Gastrocnemius medialis (tissue), 4 donors: ENCODE data around the gene GJB3.

Experiments used
- CTCF ChIP-seq, 5 experiments: fragments of 450-650 bp in 3 of 5; fragments of 200-600 bp in 2 of 5; sonication (generic) in 2 of 5; IDR thresholded peaks in 4 of 5; conservative IDR thresholded peaks in 1 of 5; 1 replicate in 4 of 5; 2 replicates in 1 of 5; pipeline ENCODE4 v1.5.1; 2016 to 2019; ENCODE audit warnings: antibody characterized with exemption in 5 of 5, mild to moderate bottlenecking in 3 of 5, moderate library complexity in 3 of 5
- POLR2A ChIP-seq, 2 donors: fragments of 450-650 bp; IDR thresholded peaks; one replicate each; pipeline ENCODE4 v1.6.1; 2017; ENCODE audit warnings: antibody characterized with exemption in 2 of 2, mild to moderate bottlenecking in 2 of 2, moderate library complexity in 2 of 2

GRCh38 chr1:34755961-34756360 lies 25.1 kb upstream of the GJB3 start:
- TF ChIP-seq CTCF (IDR thresholded peaks at IDR 0.05 in 4 of 5, conservative IDR thresholded peaks at IDR 0.05 in 1 of 5) (no peak), POLR2A (IDR thresholded peaks at IDR 0.05) (no peak)
